ENCODE results near the gene TCL1A. TPM values are rescaled to one million over a fixed set of nuclear protein-coding genes. Genes with fewer than 3 reads are reported as not detected.
A peak's percentile ranks its signal among the peaks of the same experiment; 100 is the strongest.

TCL1A gene
- total RNA-seq, 1 experiment from 2014 or later, result not detected

DNA sequence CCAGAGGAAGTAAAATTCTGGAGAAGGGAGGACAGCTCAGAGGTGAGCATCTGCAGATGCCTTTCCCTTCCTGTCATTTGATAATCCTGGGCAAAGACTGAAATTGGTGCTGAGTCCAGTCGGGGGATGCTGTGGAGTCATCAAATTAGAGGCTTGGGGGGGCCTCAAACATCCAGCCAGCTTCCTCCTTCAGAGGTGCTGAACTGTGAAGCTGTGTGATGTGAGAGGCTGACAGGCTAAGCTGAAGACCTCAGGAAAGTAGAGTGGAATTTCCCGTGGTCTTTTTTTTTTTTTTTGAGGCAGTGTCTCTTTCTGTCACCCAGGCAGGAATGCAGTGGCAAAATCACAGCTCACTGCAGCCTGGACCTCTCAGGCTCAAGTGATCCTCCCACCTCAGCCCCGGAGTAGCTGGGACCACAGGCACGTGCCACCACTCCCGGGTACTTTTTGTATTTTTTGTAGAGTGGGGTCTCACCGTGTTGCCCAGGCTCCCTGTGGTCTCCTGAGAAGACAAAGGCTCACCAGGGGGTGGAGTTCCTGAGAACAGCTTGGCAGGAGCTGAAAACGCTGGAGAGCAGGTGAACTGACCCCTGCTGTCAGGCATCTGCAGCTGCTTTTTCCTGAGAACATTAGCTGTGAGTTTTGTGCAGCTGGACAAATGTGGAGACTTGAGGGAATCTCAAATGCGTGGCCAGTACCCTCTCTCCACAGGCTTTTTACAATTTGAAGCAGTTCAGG, 33.8 kb downstream of the TCL1A start:
- H2BK5ac ChIP-seq (ENCODE audit: insufficient read length, low read length), result no peak overlapping the region
- peaks cover 4% of the 10 kb centered on the region for H3K4me1 ChIP-seq (ENCODE audit: insufficient read depth, low read length)
- no peaks in the 10 kb centered on the region for H3K27me3 ChIP-seq (ENCODE audit: insufficient read depth, low read length)
- no peak overlapping the region for H3K27ac ChIP-seq (ENCODE audit: insufficient read length, low read depth, low read length)
- TF ChIP-seq, protein P1, sequence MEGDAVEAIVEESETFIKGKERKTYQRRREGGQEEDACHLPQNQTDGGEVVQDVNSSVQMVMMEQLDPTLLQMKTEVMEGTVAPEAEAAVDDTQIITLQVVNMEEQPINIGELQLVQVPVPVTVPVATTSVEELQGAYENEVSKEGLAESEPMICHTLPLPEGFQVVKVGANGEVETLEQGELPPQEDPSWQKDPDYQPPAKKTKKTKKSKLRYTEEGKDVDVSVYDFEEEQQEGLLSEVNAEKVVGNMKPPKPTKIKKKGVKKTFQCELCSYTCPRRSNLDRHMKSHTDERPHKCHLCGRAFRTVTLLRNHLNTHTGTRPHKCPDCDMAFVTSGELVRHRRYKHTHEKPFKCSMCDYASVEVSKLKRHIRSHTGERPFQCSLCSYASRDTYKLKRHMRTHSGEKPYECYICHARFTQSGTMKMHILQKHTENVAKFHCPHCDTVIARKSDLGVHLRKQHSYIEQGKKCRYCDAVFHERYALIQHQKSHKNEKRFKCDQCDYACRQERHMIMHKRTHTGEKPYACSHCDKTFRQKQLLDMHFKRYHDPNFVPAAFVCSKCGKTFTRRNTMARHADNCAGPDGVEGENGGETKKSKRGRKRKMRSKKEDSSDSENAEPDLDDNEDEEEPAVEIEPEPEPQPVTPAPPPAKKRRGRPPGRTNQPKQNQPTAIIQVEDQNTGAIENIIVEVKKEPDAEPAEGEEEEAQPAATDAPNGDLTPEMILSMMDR (conservative IDR thresholded peaks at IDR 0.05), result peak; percentile 28; the same call in 2 of the 3 replicates
- no peak overlapping the region for H2AFZ ChIP-seq (ENCODE audit: low read length)
- H2AK5ac ChIP-seq (ENCODE audit: insufficient read length, low read length), result no peak overlapping the region
- H4K8ac ChIP-seq (replicated peaks; ENCODE audit: insufficient read length, low read depth, low read length), result no peak overlapping the region
- H3K4ac ChIP-seq (ENCODE audit: low read depth, low read length), result no peak overlapping the region
- no peak overlapping the region for H4K91ac ChIP-seq (ENCODE audit: insufficient read length, low read depth, low read length)
- no peak overlapping the region for H4K5ac ChIP-seq (ENCODE audit: insufficient read length, low read depth, low read length)
- WGBS (ENCODE audit: extremely low coverage, insufficient read length, low lambda C conversion rate), result no CpG with 5 or more reads among the region's 8 CpGs
- Mint-ChIP-seq H3K4me1 (peaks cover 21 to 27% of the 10 kb centered on the region in 2 experiments), H3K27ac (peak overlapping the region in 1 of 3 experiments; percentile 61; a peak in 1 of 7 replicates), H3K27me3 (ENCODE audit: low read depth) (peaks cover 58% of the 10 kb centered on the region), H3K36me3 (ENCODE audit: insufficient read depth in 1 of 3, low read depth in 3 of 3) (peaks cover 2 to 16% (median 9%) of the 10 kb centered on the region in 3 experiments; a peak in 4 of 7 replicates), H3K9me3 (peaks cover 9 to 11% of the 10 kb centered on the region in 2 experiments), H3K4me3 (no peak overlapping the region)
- H4K20me1 ChIP-seq (ENCODE audit: control insufficient read depth, insufficient read depth, insufficient read length), result no peaks in the 10 kb centered on the region
- H3K56ac ChIP-seq (ENCODE audit: insufficient read length, low read depth, low read length), result no peak overlapping the region
- no peak overlapping the region for H3K4me2 ChIP-seq (ENCODE audit: insufficient read depth, insufficient read length, low read length)
- no peak overlapping the region for H2BK12ac ChIP-seq (ENCODE audit: insufficient read length, low read depth, low read length)
- H3K79me2 ChIP-seq (ENCODE audit: insufficient read depth, low read length), result no peaks in the 10 kb centered on the region
- H2BK120ac ChIP-seq (ENCODE audit: low read depth, low read length, poor library complexity, severe bottlenecking), result no peak overlapping the region
- no peaks in the 10 kb centered on the region for H3K23me2 ChIP-seq (ENCODE audit: insufficient read length, low read depth, low read length, poor library complexity, severe bottlenecking)
- H2BK20ac ChIP-seq (ENCODE audit: low read depth, low read length, poor library complexity, severe bottlenecking), result no peak overlapping the region
- H3K9ac ChIP-seq (ENCODE audit: extremely low read depth, insufficient read length, low read length), result no peak overlapping the region
- H3K18ac ChIP-seq (ENCODE audit: insufficient read length, low read depth, low read length), result no peak overlapping the region
- H3T11ph ChIP-seq (ENCODE audit: low read length), result no peak overlapping the region
- DNase-seq, result peak; percentile 50
- no peaks in the 10 kb centered on the region for H3K9me3 ChIP-seq (ENCODE audit: control insufficient read depth, low read depth, low read length)
- no peak overlapping the region for H2BK15ac ChIP-seq (ENCODE audit: low read depth, low read length)
- no peak overlapping the region for H3K14ac ChIP-seq (ENCODE audit: insufficient read depth, low read length)
- H3K23ac ChIP-seq (ENCODE audit: insufficient read length, low read depth, low read length), result no peak overlapping the region
- H3K79me1 ChIP-seq (ENCODE audit: insufficient read depth, low read depth, low read length, poor library complexity, severe bottlenecking), result no peaks in the 10 kb centered on the region

Data from H9 (cell line).